Activated CD4-positive, CD25-positive, alpha-beta regulatory T cell treated with anti-CD3 and anti-CD28 coated beads, Interleukin-2, amount 50 U/mL, for 72 hours (primary cell): ENCODE measurements around the gene CACNA1G.

Experiments used
- DNase-seq: peaks from one replicate; pipeline ENCODE4 v3.0.0; 2021

The CACNA1G gene

GRCh38 chr17:50618300-50618699 lies 57.8 kb downstream of the CACNA1G start:
- no peak for DNase-seq

DNA sequence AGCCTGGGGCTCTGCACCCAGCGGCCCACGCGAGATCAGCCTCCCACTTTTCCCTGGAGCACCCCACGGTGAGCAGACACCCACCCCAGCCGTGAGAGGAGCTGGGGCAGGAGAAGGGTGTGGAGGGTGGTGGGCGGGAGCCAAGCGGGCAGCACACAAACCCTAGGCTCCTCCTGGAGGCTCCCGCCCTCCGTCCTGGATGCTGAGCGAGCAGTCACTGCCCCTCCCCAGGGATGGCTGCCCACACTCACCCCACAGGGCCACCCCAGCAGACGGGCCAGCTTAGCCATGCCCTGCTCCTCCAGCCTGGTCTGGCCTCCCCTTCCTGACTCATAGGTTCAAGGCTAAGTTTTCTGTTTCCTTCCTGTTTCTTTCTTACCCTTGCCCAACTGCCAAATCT lies 58.4 kb downstream of the CACNA1G start:
- DNase-seq: no peak

DNA sequence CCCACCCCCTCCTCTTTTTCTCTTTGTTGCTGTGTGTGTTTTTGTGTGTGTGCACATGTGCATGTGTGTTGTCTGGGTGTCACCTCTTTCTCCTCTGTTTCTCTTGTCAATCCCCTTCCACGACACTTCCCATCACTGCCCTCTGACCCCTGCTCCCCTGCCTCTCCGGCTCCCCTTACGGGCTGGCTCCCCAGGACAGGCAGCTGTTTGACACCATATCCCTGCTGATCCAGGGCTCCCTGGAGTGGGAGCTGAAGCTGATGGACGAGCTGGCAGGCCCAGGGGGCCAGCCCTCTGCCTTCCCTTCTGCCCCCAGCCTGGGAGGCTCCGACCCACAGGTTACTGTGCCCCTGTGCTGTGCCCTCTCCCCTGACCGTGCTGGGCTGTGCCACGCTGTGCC lies 59.0 kb downstream of the CACNA1G start:
- DNase-seq: no peak

- DNase-seq: no peak
These were observed 59.7 kb downstream of the CACNA1G start for GRCh38 chr17:50620237-50620636.

DNA sequence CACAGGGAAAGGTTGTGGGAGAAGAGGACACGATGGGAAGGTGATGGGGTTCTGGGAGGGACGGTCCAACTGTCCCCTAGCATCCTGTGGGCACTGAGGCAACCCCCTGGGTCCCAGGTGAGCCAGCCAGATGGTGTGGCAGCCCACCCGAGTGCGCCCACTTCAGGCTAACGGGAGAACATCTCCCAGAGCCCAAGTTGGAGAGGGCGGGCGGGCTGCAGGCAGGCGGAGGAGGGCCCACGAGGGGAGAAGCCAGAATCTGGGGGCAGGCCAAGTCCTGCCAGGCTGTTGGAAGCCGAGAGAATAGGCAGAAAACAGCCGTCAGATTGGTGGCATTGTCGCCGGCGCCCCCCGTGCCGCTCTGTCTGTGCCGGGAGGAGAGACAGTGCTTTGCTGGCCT lies 60.3 kb downstream of the CACNA1G start:
- no peak for DNase-seq

DNA sequence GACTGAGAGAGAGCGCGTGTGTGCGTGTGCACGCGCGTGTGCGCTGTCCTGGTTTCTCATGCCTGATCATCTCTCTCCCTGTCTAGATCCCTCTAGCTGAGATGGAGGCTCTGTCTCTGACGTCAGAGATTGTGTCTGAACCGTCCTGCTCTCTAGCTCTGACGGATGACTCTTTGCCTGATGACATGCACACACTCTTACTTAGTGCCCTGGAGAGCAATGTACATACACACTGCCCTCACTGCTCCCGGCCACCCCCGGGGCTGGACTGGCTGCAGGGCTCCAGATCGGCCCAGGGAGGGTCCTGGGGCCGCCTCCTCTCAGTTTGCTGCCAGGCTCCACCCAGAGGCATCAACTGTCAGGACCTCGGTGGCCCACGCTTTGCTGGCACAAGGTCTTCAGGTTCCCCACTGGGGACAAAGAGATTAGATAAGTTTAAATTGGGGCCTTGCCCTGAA lies 61.1 kb downstream of the CACNA1G start:
- DNase-seq: no peak

GRCh38 chr17:50624321-50624934 lies 63.9 kb downstream of the CACNA1G start:
- DNase-seq: no peak

GRCh38 chr17:50625032-50625871 lies 64.7 kb downstream of the CACNA1G start:
- DNase-seq: no peak

GRCh38 chr17:50626037-50626574 lies 65.6 kb downstream of the CACNA1G start:
- DNase-seq: peak; percentile 60

GRCh38 chr17:50627036-50627781 lies 66.7 kb downstream of the CACNA1G start:
- DNase-seq: no peak

- DNase-seq: no peak
These were observed 67.5 kb downstream of the CACNA1G start for GRCh38 chr17:50627782-50628601.

DNA sequence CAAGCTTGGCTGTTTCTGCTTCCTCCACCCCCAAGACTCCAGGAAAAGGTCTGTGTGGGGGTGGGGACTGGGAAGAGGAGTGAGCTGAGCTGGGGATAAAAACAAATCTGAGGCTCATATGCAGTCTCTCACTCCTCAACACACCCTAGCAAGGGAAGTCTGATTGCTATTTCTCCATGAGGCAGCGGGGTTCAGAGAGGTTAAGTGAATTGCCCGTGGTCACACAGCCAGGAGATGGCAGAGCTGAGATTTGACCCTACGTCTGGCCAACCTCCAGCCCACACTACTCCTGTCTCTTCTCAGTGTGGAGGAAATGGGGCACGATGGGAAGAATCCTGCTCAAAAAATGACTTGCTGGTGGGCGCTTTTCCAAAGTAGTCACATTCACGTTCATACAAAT lies 69.4 kb downstream of the CACNA1G start:
- no peak for DNase-seq

DNA sequence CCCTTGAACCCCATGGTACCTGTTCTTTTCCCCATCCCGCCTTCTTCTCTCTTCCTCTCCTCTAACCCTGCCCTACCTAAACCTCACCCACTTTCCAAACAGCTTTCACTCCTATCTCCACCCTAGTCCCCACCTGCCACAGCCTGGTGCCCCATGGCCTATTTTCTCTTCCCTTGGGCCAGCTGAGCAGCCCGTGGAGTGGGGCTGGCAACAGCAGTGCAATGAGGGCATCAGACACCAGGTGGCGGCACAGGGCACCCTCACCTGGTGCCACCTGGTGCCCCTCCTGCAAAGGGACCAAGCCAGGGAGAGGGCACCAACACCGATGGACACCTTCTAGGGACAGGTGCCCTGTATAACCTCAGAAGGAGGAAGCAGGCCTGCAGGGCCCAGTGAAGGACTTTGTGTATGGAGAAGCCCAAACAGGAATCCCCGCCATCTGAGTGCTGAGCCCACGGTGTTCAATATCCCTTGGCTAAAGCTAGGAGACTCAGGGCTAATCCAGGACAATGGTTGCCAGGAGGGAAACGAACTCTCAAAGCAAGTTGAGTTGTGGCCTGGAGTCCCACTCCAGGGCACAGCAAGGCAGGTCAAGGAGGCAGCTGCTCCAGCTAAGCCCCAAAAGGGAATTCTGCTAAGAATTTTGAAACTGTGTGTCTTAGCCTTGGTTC lies 70.1 kb downstream of the CACNA1G start:
- peak; percentile 70 for DNase-seq

DNA sequence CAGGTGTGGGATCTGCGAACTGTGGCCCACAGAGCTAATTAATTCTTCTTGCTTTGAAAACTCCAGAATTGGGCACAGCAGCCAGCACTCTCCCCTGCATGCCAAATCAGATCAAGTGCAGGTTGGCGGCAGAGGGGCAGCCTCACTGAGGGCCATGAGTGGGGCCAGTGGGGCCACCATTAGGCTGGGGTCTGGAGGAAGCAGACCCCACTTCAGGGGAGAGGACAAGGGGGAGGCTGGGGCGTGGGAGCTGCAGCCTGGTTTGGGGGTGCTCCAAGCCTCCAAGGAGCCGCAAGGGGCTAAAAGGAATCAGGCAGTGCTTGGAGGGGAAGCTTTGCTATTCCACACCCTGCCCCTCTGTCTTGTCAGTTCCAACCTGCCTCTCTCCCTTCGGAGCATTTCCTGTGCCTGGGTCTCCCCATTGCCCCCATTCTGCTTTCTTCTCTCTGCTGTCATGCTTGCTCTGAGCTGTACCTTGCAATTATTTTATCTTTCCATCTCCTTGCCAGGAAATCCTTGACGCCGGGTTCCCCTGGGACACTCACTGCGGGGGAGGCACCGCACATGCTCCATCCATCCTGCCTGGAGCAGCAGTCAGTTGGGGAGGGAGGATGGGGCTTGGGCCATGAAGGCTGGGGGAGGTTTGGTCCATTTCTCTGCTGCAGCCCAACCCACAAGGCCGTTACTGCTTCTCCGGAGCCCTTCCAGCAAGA lies 70.8 kb downstream of the CACNA1G start:
- no peak for DNase-seq

DNA sequence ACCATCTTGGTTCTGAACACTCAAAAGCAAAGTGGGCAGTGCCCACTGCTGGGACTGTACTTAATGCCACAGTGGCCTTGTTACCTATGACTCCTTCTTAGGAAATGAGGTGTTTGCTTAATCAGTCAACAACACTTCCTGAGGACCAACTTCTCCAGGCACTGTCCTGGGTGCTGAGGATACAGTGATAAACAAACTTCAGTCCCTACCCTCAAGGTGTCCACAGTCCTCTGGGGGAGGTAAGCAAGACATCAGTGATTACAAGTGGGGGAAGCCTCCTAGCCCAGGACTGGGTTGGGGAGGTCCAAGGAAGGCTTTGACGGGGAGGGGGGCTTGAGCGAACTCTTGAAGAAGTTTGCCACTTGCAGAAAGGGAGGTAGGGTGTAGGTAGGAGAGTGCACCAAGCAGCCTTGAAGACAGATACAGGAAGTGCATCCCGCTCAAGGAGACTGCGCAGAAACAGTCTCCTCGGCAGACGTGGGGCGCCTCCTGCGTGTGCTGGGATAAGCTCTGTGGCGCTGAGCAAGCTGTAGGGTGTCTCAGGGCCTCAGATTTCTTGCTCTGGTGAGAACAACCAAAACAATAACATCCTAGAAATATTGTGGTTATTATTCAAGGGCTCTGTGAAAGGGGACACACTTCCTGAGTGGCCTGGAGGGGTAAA lies 71.5 kb downstream of the CACNA1G start:
- DNase-seq: no peak

DNA sequence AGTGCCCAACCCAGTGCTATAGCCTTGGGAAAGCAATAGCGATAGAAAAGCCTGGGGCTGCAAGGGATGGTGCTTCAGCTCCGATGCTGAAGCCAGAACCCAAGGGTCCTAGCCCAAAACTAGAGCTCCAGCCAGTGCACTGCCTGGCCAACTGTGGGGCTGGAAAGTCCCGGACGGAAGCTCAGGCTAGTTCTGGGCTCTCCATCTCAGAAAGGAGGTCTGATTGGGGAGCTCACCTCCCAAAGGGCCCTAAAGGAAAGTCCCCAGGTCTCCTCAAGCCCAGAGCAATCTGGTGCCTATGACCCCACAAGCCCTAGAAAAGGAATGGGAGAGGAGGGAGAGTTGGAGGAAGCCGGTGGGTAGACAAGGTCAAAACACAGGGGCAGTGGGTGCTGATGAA lies 72.1 kb downstream of the CACNA1G start:
- no peak for DNase-seq

- no peak for DNase-seq
These were observed 73.2 kb downstream of the CACNA1G start for GRCh38 chr17:50633683-50634082.

DNA sequence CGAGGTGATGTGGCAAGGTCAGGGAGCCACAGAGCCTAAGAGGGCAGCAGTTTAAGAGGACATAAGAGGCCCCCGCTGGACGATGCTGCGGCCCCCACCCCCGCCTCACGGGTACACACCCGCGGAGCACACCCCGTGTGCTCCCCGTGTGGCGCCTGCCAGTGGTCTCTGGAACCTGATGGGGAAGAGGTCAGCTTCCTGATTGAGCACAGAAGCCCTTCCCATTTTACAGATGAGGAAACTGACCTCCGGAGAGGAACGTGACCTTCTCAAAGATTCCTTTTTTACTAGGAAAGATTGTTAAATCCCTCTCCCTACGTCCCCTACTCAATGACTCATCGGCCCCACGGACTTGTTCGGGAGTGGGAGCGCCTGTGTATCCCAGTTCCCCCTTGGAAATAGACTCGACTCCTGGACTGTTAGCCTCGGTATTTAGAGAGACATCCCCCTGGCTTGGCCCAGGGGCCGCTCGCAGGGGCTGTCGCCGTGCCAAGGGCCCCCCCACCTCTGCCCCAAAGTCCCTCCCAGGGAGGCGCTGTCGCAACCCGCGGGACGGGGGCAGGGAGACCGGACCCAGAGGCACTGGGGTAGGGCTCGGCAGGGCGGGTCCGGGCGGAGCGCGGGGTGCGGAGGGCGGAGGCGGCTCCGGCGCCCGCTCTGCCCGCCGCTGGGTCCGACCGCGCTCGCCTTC lies 73.9 kb downstream of the CACNA1G start, which contains the start of gene ABCC3:
ABCC3 (plus strand) TSS at position 658 of the 691 bp plus-strand sequence. CDS start 56 bp downstream, outside the sequence.
- no peak for DNase-seq

DNA sequence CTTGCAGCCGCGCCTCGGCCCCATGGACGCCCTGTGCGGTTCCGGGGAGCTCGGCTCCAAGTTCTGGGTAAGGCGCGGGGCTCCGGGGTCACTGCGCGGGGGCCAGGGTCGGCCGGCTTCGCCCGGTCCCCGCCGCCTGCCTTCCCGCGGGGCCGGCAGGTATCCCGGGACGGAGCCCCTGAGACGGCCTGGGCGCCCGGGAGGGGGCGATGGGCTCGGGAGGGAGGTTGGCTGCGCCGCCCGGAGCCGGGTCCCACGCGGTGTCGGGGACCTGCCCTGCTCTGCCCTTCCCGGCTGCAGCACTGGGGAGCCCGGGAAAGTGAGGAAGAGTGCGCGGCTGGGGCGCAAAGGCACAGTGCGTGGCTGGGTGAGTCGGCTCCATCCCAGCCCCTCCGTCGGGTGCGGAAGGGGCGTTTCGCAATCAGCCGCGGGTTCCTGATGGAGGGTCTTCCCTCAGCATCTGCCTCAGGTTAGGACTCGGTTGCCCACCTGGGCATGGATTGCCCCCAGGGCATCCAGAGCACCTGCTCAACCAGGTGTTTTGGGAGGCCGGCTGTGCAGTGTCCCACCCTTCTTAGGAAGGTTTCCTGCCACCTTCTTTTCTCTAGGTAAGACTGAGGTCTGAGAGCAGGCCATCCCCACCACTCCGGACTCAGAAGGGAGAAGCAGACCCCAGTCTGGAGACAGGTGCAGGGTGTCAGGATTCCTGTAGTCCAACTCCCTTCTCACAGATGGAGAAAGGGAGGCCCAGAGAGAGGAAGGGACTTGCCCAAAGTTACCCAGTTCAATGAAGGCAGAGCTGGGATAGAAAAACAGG lies 74.6 kb downstream of the CACNA1G start:
- DNase-seq: no peak
